Transverse colon (tissue), 4 donors: ENCODE results near the gene GINS1.

Experiments
- POLR2A ChIP-seq: fragments of 450-650 bp; IDR thresholded peaks from one replicate; pipeline ENCODE4 v1.6.1; 2016; ENCODE audit warnings: antibody characterized with exemption, mild to moderate bottlenecking, moderate library complexity
- POLR2AphosphoS5 ChIP-seq, 3 donors: sonication (generic); formaldehyde crosslinking; IDR thresholded peaks; one replicate each; pipeline ENCODE4 v1.6.1; 2016; ENCODE audit warnings: antibody characterized with exemption in 3 of 3
- TF ChIP-seq, protein P1 (sequence below), 5 experiments: fragments of 200-600 bp in 3 of 5; fragments of 450-650 bp in 2 of 5; sonication (generic) in 3 of 5; IDR thresholded peaks; 1 replicate in 2 of 5; 2 replicates in 3 of 5; pipeline ENCODE4 v1.5.1; 2016 to 2017; ENCODE audit warnings: antibody characterized with exemption in 5 of 5, inconsistent platforms in 3 of 5, mild to moderate bottlenecking in 2 of 5, moderate library complexity in 1 of 5

DNA sequence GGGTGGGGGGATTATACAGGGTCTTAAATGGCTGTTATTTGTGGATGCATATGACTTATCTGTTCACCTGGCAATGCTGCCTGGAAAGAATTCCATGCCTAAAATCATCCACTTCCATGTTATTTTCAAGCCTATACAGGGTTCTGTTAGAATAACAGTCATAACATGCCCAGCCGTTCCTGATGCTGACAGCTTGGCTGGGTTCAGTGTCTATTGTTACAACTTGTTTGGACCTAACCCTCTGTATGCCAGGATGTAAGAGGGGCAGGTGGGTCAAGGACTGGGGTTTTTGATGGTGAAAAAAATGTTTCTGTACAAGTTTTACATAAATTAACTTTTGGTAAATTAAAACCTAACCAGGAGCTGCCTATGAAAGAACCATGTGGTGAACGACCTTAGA, 79.8 kb downstream of the GINS1 start:
- TF ChIP-seq, protein P1, sequence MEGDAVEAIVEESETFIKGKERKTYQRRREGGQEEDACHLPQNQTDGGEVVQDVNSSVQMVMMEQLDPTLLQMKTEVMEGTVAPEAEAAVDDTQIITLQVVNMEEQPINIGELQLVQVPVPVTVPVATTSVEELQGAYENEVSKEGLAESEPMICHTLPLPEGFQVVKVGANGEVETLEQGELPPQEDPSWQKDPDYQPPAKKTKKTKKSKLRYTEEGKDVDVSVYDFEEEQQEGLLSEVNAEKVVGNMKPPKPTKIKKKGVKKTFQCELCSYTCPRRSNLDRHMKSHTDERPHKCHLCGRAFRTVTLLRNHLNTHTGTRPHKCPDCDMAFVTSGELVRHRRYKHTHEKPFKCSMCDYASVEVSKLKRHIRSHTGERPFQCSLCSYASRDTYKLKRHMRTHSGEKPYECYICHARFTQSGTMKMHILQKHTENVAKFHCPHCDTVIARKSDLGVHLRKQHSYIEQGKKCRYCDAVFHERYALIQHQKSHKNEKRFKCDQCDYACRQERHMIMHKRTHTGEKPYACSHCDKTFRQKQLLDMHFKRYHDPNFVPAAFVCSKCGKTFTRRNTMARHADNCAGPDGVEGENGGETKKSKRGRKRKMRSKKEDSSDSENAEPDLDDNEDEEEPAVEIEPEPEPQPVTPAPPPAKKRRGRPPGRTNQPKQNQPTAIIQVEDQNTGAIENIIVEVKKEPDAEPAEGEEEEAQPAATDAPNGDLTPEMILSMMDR (IDR thresholded peaks at IDR 0.05): no peak
- TF ChIP-seq POLR2A (no peak), POLR2AphosphoS5 (IDR thresholded peaks at IDR 0.05) (no peak)
